ENCODE measurements around the gene FXYD5. TPM values are rescaled to one million over a fixed set of nuclear protein-coding genes. Genes with fewer than 3 reads are reported as not detected.

FXYD5 gene
- total and polyA plus RNA-seq, 9 of the 15 experiments (the other 6 are each of a cell fraction or from before 2014, with no cell fraction given), result 104 to 537 (median 174) TPM

DNA sequence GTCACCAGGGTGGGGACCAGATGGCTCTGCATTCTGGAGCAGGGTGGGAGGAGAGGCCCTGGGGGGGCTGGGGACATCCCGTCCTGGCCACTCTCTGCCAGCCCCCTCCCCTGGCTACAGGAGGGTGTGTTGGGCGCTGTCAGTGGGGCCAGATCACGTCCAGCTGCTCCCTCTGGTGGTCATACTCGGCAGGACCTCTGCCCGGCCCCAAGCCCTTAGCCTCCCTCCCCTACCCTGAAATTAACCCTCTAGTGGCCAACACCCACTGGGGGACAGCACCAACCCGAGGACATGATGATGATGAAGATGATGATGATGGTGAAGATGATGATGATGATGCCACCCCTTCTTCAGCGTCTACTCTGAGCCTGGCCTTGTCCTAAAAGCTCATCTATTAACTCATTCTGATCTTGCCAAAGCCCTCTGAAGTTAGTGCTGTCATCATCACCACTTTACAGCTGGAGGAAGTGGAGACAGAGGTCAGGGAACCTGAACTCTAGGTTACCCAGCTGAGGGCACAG lies 19.1 kb upstream of the FXYD5 start (continued):
- TF ChIP-seq, protein P1, sequence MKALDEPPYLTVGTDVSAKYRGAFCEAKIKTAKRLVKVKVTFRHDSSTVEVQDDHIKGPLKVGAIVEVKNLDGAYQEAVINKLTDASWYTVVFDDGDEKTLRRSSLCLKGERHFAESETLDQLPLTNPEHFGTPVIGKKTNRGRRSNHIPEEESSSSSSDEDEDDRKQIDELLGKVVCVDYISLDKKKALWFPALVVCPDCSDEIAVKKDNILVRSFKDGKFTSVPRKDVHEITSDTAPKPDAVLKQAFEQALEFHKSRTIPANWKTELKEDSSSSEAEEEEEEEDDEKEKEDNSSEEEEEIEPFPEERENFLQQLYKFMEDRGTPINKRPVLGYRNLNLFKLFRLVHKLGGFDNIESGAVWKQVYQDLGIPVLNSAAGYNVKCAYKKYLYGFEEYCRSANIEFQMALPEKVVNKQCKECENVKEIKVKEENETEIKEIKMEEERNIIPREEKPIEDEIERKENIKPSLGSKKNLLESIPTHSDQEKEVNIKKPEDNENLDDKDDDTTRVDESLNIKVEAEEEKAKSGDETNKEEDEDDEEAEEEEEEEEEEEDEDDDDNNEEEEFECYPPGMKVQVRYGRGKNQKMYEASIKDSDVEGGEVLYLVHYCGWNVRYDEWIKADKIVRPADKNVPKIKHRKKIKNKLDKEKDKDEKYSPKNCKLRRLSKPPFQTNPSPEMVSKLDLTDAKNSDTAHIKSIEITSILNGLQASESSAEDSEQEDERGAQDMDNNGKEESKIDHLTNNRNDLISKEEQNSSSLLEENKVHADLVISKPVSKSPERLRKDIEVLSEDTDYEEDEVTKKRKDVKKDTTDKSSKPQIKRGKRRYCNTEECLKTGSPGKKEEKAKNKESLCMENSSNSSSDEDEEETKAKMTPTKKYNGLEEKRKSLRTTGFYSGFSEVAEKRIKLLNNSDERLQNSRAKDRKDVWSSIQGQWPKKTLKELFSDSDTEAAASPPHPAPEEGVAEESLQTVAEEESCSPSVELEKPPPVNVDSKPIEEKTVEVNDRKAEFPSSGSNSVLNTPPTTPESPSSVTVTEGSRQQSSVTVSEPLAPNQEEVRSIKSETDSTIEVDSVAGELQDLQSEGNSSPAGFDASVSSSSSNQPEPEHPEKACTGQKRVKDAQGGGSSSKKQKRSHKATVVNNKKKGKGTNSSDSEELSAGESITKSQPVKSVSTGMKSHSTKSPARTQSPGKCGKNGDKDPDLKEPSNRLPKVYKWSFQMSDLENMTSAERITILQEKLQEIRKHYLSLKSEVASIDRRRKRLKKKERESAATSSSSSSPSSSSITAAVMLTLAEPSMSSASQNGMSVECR (CRISPR knock-in tag; IDR thresholded peaks at IDR 0.05), result no peak
- TF ChIP-seq, protein P2, sequence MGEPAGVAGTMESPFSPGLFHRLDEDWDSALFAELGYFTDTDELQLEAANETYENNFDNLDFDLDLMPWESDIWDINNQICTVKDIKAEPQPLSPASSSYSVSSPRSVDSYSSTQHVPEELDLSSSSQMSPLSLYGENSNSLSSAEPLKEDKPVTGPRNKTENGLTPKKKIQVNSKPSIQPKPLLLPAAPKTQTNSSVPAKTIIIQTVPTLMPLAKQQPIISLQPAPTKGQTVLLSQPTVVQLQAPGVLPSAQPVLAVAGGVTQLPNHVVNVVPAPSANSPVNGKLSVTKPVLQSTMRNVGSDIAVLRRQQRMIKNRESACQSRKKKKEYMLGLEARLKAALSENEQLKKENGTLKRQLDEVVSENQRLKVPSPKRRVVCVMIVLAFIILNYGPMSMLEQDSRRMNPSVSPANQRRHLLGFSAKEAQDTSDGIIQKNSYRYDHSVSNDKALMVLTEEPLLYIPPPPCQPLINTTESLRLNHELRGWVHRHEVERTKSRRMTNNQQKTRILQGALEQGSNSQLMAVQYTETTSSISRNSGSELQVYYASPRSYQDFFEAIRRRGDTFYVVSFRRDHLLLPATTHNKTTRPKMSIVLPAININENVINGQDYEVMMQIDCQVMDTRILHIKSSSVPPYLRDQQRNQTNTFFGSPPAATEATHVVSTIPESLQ (CRISPR knock-in tag; IDR thresholded peaks at IDR 0.05), result no peak
- TF ChIP-seq RBM25 (IDR thresholded peaks at IDR 0.05; ENCODE audit: low read depth, low read length, severe bottlenecking) (no peak), NFIC (IDR thresholded peaks at IDR 0.05) (peak; percentile 49), MBD2 (IDR thresholded peaks at IDR 0.05; ENCODE audit: borderline replicate concordance, low read depth) (no peak), HNRNPLL (IDR thresholded peaks at IDR 0.05; ENCODE audit: low read depth, low read length, poor library complexity, severe bottlenecking) (no peak), ZNF197 (CRISPR knock-in tag; IDR thresholded peaks at IDR 0.05; ENCODE audit: low read depth) (no peak), E2F3 (CRISPR knock-in tag; IDR thresholded peaks at IDR 0.05) (no peak), MTA2 (IDR thresholded peaks at IDR 0.05; ENCODE audit: low read depth) (peak; percentile 51; the same call in 1 of the 2 replicates), POLR2A (conservative IDR thresholded peaks at IDR 0.05) (no peak), ZNF584 (CRISPR knock-in tag; IDR thresholded peaks at IDR 0.05; ENCODE audit: low read depth) (no peak), NFATC3 (IDR thresholded peaks at IDR 0.05) (no peak), TCFL5 (CRISPR knock-in tag; conservative IDR thresholded peaks at IDR 0.05) (no peak)
- TF ChIP-seq, protein P3, sequence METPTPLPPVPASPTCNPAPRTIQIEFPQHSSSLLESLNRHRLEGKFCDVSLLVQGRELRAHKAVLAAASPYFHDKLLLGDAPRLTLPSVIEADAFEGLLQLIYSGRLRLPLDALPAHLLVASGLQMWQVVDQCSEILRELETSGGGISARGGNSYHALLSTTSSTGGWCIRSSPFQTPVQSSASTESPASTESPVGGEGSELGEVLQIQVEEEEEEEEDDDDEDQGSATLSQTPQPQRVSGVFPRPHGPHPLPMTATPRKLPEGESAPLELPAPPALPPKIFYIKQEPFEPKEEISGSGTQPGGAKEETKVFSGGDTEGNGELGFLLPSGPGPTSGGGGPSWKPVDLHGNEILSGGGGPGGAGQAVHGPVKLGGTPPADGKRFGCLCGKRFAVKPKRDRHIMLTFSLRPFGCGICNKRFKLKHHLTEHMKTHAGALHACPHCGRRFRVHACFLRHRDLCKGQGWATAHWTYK (CRISPR knock-in tag; IDR thresholded peaks at IDR 0.05), result no peak
- TF ChIP-seq, protein P4, sequence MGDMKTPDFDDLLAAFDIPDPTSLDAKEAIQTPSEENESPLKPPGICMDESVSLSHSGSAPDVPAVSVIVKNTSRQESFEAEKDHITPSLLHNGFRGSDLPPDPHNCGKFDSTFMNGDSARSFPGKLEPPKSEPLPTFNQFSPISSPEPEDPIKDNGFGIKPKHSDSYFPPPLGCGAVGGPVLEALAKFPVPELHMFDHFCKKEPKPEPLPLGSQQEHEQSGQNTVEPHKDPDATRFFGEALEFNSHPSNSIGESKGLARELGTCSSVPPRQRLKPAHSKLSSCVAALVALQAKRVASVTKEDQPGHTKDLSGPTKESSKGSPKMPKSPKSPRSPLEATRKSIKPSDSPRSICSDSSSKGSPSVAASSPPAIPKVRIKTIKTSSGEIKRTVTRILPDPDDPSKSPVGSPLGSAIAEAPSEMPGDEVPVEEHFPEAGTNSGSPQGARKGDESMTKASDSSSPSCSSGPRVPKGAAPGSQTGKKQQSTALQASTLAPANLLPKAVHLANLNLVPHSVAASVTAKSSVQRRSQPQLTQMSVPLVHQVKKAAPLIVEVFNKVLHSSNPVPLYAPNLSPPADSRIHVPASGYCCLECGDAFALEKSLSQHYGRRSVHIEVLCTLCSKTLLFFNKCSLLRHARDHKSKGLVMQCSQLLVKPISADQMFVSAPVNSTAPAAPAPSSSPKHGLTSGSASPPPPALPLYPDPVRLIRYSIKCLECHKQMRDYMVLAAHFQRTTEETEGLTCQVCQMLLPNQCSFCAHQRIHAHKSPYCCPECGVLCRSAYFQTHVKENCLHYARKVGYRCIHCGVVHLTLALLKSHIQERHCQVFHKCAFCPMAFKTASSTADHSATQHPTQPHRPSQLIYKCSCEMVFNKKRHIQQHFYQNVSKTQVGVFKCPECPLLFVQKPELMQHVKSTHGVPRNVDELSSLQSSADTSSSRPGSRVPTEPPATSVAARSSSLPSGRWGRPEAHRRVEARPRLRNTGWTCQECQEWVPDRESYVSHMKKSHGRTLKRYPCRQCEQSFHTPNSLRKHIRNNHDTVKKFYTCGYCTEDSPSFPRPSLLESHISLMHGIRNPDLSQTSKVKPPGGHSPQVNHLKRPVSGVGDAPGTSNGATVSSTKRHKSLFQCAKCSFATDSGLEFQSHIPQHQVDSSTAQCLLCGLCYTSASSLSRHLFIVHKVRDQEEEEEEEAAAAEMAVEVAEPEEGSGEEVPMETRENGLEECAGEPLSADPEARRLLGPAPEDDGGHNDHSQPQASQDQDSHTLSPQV (IDR thresholded peaks at IDR 0.05), result no peak
